ENCODE results near the gene NR1H3. TPM values are rescaled to one million over a fixed set of nuclear protein-coding genes. Genes with fewer than 3 reads are reported as not detected.
A peak's percentile ranks its signal among the peaks of the same experiment; 100 is the strongest.

The NR1H3 gene
- total RNA-seq, 3 donors from 2014 or later (not counting 1 experiment from before 2014, with no cell fraction given), result 11.3 to 26.0 (median 13.5) TPM

- H3K4me3 Mint-ChIP-seq, result peak overlapping the region; percentile 83
- peaks cover 39% of the 10 kb centered on the region for H3K4me1 ChIP-seq (ENCODE audit: control insufficient read depth, insufficient read depth, low read length)
- no peaks in the 10 kb centered on the region for H3K9me3 ChIP-seq (ENCODE audit: control insufficient read depth, insufficient read depth, low read length)
- peak overlapping the region; percentile 76 to 87 for H3K27ac Mint-ChIP-seq
- H3K4me1 Mint-ChIP-seq, result peaks cover 55 to 63% of the 10 kb centered on the region in 2 donors
- H3K4me3 ChIP-seq (ENCODE audit: low read length), result no peak overlapping the region
- DNase-seq (no peak), ATAC-seq (no peak)
- H3K9me3 Mint-ChIP-seq, result no peaks in the 10 kb centered on the region
- H3K27ac ChIP-seq (ENCODE audit: low read length), result peak overlapping the region; percentile 92
- H3K27me3 Mint-ChIP-seq (ENCODE audit: low read depth in 2 of 2), result no peaks in the 10 kb centered on the region
- no peaks in the 10 kb centered on the region for H3K27me3 ChIP-seq (ENCODE audit: control insufficient read depth, insufficient read depth, low read length)
- no peaks in the 10 kb centered on the region for H3K36me3 Mint-ChIP-seq
- intact Hi-C loops (cut with micrococcal nuclease), result loop anchor here (1.0 to 2.0 kb wide), 2 partner anchors 58 to 95 kb away; partner anchors contain the start of genes ARFGAP2 and DDB2
- 47% methylated on average over 8 of the region's 11 CpGs for WGBS (ENCODE audit: insufficient coverage)
- H3K36me3 ChIP-seq (ENCODE audit: control insufficient read depth, insufficient read depth, low read length), result peaks cover 29% of the 10 kb centered on the region
- no peak for TF ChIP-seq CTCF (IDR thresholded peaks at IDR 0.05)
These were observed 14.3 kb downstream of the NR1H3 start for GRCh38 chr11:47271961-47272661.

- WGBS (ENCODE audit: insufficient coverage), result 0% methylated on average over 1 of the region's 1 CpG
- Histone ChIP-seq H3K27ac (ENCODE audit: low read length) (no peak overlapping the region), H3K27me3 (ENCODE audit: control insufficient read depth, insufficient read depth, low read length) (no peaks in the 10 kb centered on the region), H3K9me3 (ENCODE audit: control insufficient read depth, insufficient read depth, low read length) (no peaks in the 10 kb centered on the region), H3K4me3 (ENCODE audit: low read length) (no peak overlapping the region), H3K36me3 (ENCODE audit: control insufficient read depth, insufficient read depth, low read length) (peaks cover 34% of the 10 kb centered on the region), H3K4me1 (ENCODE audit: control insufficient read depth, insufficient read depth, low read length) (peaks cover 37% of the 10 kb centered on the region)
- Mint-ChIP-seq H3K4me3 (peak overlapping the region; percentile 45), H3K27me3 (ENCODE audit: low read depth in 2 of 2) (no peaks in the 10 kb centered on the region), H3K36me3 (no peaks in the 10 kb centered on the region), H3K9me3 (no peaks in the 10 kb centered on the region), H3K27ac (peak overlapping the region; percentile 76 to 87), H3K4me1 (peaks cover 55 to 62% of the 10 kb centered on the region in 2 donors)
- ATAC-seq, result no peak
- TF ChIP-seq CTCF (IDR thresholded peaks at IDR 0.05), result no peak
- intact Hi-C loops (cut with micrococcal nuclease), result no loop called here
- no peak for DNase-seq
These were observed 14.9 kb downstream of the NR1H3 start for GRCh38 chr11:47272706-47273105.

- Histone ChIP-seq H3K4me1 (ENCODE audit: control insufficient read depth, insufficient read depth, low read length) (peaks cover 21% of the 10 kb centered on the region), H3K4me3 (ENCODE audit: low read length) (no peak overlapping the region), H3K27me3 (ENCODE audit: control insufficient read depth, insufficient read depth, low read length) (no peaks in the 10 kb centered on the region), H3K36me3 (ENCODE audit: control insufficient read depth, insufficient read depth, low read length) (peaks cover 54% of the 10 kb centered on the region), H3K9me3 (ENCODE audit: control insufficient read depth, insufficient read depth, low read length) (no peaks in the 10 kb centered on the region), H3K27ac (ENCODE audit: low read length) (no peak overlapping the region)
- DNase-seq, result no peak
- Mint-ChIP-seq H3K9me3 (no peaks in the 10 kb centered on the region), H3K27me3 (ENCODE audit: low read depth in 2 of 2) (no peaks in the 10 kb centered on the region), H3K27ac (peak overlapping the region in 1 of 2 donors; percentile 45), H3K4me3 (peak overlapping the region; percentile 22), H3K36me3 (peaks cover 8% of the 10 kb centered on the region), H3K4me1 (peaks cover 38 to 46% of the 10 kb centered on the region in 2 donors)
- TF ChIP-seq CTCF (IDR thresholded peaks at IDR 0.05), result no peak
- intact Hi-C loops (cut with micrococcal nuclease), result no loop called here
- WGBS (ENCODE audit: insufficient coverage), result 98% methylated on average over 28 of the region's 28 CpGs
- ATAC-seq, result no peak
These were observed 16.9 kb downstream of the NR1H3 start for GRCh38 chr11:47274495-47275235.
